CD14-positive monocyte (primary cell): ENCODE measurements around the gene FLRT1. TPM values are rescaled to one million over a fixed set of nuclear protein-coding genes. Genes with fewer than 3 reads are reported as not detected.
A peak's percentile ranks its signal among the peaks of the same experiment; 100 is the strongest.

Experiments used
- DNase-seq, 3 donors: peaks; one replicate each; pipeline ENCODE4 v3.0.0-alpha.2; 2011 to 2022
- H2AFZ ChIP-seq: 2 replicates; pipeline ENCODE4 v1.6.0; 2012; ENCODE audit warnings: mild to moderate bottlenecking, low read depth, low read length, inconsistent platforms; ENCODE audit not compliant: insufficient read depth, poor library complexity, severe bottlenecking
- H3K27ac ChIP-seq, 2 donors: 1 replicate in 1 of 2; 2 replicates in 1 of 2; pipeline ENCODE4 v1.5.1; 2012 to 2013; ENCODE audit warnings: low read length in 2 of 2, control low read depth in 1 of 2, inconsistent platforms in 1 of 2, low read depth in 1 of 2, mild to moderate bottlenecking in 1 of 2
- H3K27me3 ChIP-seq, 2 donors: one replicate each; pipeline versions ENCODE4 v1.6.0 to v1.6.1; 2011 to 2013; ENCODE audit warnings: low read length in 2 of 2; ENCODE audit not compliant: control insufficient read depth in 2 of 2, insufficient read depth in 2 of 2
- H3K36me3 ChIP-seq, 2 donors: replicated peaks in 1 of 2; 1 replicate in 1 of 2; 2 replicates in 1 of 2; pipeline versions ENCODE4 v1.5.1 to v1.6.1; 2012 to 2013; ENCODE audit warnings: low read length in 2 of 2, control low read depth in 1 of 2, inconsistent platforms in 1 of 2, mild to moderate bottlenecking in 1 of 2; ENCODE audit not compliant: insufficient read depth in 2 of 2, control insufficient read depth in 1 of 2
- H3K4me1 ChIP-seq, 2 donors: 1 replicate in 1 of 2; 2 replicates in 1 of 2; pipeline versions ENCODE4 v1.5.1 to v1.6.1; 2012 to 2013; ENCODE audit warnings: low read length in 2 of 2, control low read depth in 1 of 2, inconsistent platforms in 1 of 2, mild to moderate bottlenecking in 1 of 2, moderate library complexity in 1 of 2; ENCODE audit not compliant: insufficient read depth in 2 of 2, control insufficient read depth in 1 of 2
- H3K4me2 ChIP-seq: replicated peaks from 2 replicates; pipeline ENCODE3; 2012; ENCODE audit warnings: low read length, moderate library complexity, mild to moderate bottlenecking; ENCODE audit not compliant: poor library complexity, severe bottlenecking; ENCODE audit errors: extremely low read depth
- H3K4me3 ChIP-seq, 3 experiments: fragments of 200-600 bp in 1 of 3; sonication (generic) in 1 of 3; replicated peaks in 1 of 3; 1 replicate in 2 of 3; 2 replicates in 1 of 3; pipeline ENCODE4 v1.5.1; 2011 to 2013; ENCODE audit warnings: low read length in 3 of 3, mild to moderate bottlenecking in 3 of 3, control low read depth in 2 of 3, low read depth in 2 of 3, inconsistent platforms in 1 of 3, moderate library complexity in 1 of 3
- H3K79me2 ChIP-seq: 2 replicates; pipeline ENCODE4 v1.6.0; 2012; ENCODE audit warnings: mild to moderate bottlenecking, control low read depth, inconsistent platforms, low read length, moderate library complexity; ENCODE audit not compliant: insufficient read depth
- H3K9ac ChIP-seq: 2 replicates; pipeline ENCODE4 v1.6.0; 2017; ENCODE audit warnings: low read length, mild to moderate bottlenecking; ENCODE audit not compliant: insufficient read depth, poor library complexity, severe bottlenecking
- H3K9me3 ChIP-seq, 2 donors: replicated peaks in 1 of 2; 1 replicate in 1 of 2; 2 replicates in 1 of 2; pipeline versions ENCODE4 v1.5.1 to v1.6.1; 2012 to 2013; ENCODE audit warnings: low read length in 2 of 2, control low read depth in 1 of 2; ENCODE audit not compliant: control insufficient read depth in 1 of 2, insufficient read depth in 1 of 2
- H4K20me1 ChIP-seq: 2 replicates; pipeline ENCODE4 v1.6.0; 2012; ENCODE audit warnings: mild to moderate bottlenecking, low read length, control low read depth, moderate library complexity; ENCODE audit not compliant: insufficient read depth
- H3K27ac Mint-ChIP-seq, 7 donors: one replicate each; pipeline ENCODE4 v1.8.0; 2020; ENCODE audit warnings: mild to moderate bottlenecking in 7 of 7, mixed read lengths in 7 of 7, moderate library complexity in 6 of 7, inconsistent platforms in 2 of 7
- H3K27me3 Mint-ChIP-seq, 3 donors: one replicate each; pipeline ENCODE4 v1.8.0; 2021 to 2022; ENCODE audit warnings: low read depth in 3 of 3, mild to moderate bottlenecking in 3 of 3, mixed read lengths in 3 of 3, moderate library complexity in 3 of 3, inconsistent platforms in 1 of 3
- H3K36me3 Mint-ChIP-seq, 2 donors: one replicate each; pipeline ENCODE4 v1.8.0; 2020; ENCODE audit warnings: mixed read lengths in 2 of 2, inconsistent platforms in 1 of 2, mild to moderate bottlenecking in 1 of 2
- H3K4me1 Mint-ChIP-seq: one replicate; pipeline ENCODE4 v1.8.0; 2020; ENCODE audit warnings: mild to moderate bottlenecking, mixed read lengths
- H3K4me3 Mint-ChIP-seq, 2 donors: one replicate each; pipeline ENCODE4 v1.8.0; 2020; ENCODE audit warnings: mild to moderate bottlenecking in 2 of 2, mixed read lengths in 2 of 2, moderate library complexity in 1 of 2
- H3K9me3 Mint-ChIP-seq, 7 donors: one replicate each; pipeline ENCODE4 v1.8.0; 2020 to 2022; ENCODE audit warnings: mixed read lengths in 7 of 7, mild to moderate bottlenecking in 6 of 7, moderate library complexity in 6 of 7, inconsistent platforms in 2 of 7
- WGBS: methylation state at CpG from one replicate; pipeline ENCODE4 v1.1.5; 2013; ENCODE audit warnings: missing lambda C conversion rate; ENCODE audit not compliant: insufficient coverage; 5-methylcytosine and 5-hydroxymethylcytosine counted together
- intact Hi-C, 2 donors: fragments of 100-400 bp; cut with micrococcal nuclease; formaldehyde crosslinking; loops; one replicate each; pipeline versions ENCODE4 v1.15.0 to v1.15.1; 2023
- polyA plus RNA-seq, 3 donors: library from polyadenylated mRNA; depleted of rRNA in 1 of 3; unstranded in 2 of 3; stranded (reverse) in 1 of 3; fragments of 300-500 nt in 2 of 3; fragments of >200 nt in 1 of 3; fragmentation: Illumina TruSeq in 2 of 3; gene quantifications; 1 replicate in 2 of 3; 2 replicates in 1 of 3; pipeline ENCODE4 v1.2.3, GENCODE V29; 2012 to 2021
- TF ChIP-seq, protein P1 (sequence below): fragments of 200-600 bp; IDR thresholded peaks from one replicate; pipeline ENCODE4 v1.8.0; 2022; ENCODE audit warnings: antibody characterized with exemption, mild to moderate bottlenecking

Gene FLRT1
- polyA plus RNA-seq, 3 donors = not detected

DNA sequence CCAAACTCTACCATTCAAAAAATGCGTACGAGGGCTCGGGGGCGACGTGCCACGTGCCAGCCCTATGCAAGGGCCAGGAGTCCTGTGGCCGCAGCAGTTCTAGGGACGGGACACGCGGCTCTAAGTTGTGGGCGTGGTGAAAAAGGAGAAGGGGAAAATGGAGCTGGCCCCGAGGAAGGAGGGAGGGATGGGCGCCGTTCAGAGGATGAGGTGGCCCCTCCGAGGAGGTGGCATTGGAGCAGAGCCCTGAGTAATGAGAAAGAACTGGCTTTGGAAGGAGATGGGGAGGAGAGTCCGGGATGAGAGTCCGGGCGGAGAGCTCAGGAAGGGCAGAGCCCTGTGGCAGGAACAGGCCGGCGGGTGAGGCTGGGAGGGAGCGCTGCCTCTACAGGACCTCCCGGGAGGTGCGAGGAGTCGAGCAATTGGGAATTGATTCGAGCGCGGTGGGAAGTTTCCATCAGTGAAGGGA lies 28.5 kb upstream of the FLRT1 start:
- H3K4me3 ChIP-seq = peak overlapping the region; percentile 50 to 83 (median 66)
- H2AFZ ChIP-seq = peak overlapping the region; percentile 92
- peak overlapping the region; percentile 96 for H3K4me2 ChIP-seq

DNA sequence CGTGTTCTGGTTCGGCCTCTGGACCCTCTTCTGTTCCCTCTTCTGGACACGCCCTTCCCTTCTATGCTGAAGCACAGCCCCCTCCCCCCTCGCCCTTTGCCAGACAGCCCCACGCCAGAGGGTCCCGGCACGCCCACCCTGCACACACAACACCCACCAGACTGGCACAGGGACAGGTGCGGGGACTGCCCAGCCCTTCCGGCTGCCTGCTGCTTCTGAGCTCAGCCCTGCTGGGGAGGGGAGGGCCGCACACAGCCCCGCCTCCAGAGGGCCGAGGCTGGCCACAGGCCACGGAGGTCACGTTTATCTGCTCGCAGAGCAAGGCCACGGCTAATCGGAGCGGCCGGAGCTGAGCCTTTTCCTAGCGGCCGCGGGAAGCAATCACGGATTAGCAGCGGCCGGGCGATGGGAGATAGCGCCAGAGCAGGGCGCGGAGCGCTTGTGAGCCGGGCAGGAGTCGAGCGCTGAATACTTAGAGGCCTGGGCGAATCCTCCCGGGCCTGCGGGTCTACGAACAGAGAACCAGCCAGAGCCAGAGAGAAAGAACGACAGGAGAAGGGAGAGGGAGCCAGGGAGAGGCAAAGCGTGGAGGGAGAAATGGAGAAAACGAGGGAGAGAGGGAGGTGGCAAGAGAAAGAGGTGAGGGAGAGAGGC lies 28.0 kb upstream of the FLRT1 start:
- H3K4me2 ChIP-seq = peak overlapping the region; percentile 96
- 9% methylated on average over 37 of the region's 40 CpGs for WGBS
- no peaks in the 10 kb centered on the region for H3K36me3 Mint-ChIP-seq
- H3K27me3 Mint-ChIP-seq = peaks cover 44 to 67% (median 47%) of the 10 kb centered on the region in 3 donors
- peaks cover 17 to 19% of the 10 kb centered on the region in 2 donors for H3K4me1 ChIP-seq
- peaks cover 0 to 15% of the 10 kb centered on the region in 2 donors for H3K9me3 ChIP-seq
- peaks cover 25% of the 10 kb centered on the region for H3K4me1 Mint-ChIP-seq
- H3K27me3 ChIP-seq = peaks cover 0 to 54% of the 10 kb centered on the region in 2 donors
- H2AFZ ChIP-seq = peak overlapping the region; percentile 92
- H3K9ac ChIP-seq = peak overlapping the region; percentile 50
- TF ChIP-seq, protein P1, sequence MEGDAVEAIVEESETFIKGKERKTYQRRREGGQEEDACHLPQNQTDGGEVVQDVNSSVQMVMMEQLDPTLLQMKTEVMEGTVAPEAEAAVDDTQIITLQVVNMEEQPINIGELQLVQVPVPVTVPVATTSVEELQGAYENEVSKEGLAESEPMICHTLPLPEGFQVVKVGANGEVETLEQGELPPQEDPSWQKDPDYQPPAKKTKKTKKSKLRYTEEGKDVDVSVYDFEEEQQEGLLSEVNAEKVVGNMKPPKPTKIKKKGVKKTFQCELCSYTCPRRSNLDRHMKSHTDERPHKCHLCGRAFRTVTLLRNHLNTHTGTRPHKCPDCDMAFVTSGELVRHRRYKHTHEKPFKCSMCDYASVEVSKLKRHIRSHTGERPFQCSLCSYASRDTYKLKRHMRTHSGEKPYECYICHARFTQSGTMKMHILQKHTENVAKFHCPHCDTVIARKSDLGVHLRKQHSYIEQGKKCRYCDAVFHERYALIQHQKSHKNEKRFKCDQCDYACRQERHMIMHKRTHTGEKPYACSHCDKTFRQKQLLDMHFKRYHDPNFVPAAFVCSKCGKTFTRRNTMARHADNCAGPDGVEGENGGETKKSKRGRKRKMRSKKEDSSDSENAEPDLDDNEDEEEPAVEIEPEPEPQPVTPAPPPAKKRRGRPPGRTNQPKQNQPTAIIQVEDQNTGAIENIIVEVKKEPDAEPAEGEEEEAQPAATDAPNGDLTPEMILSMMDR = peak; percentile 8
- peaks cover 9 to 18% (median 14%) of the 10 kb centered on the region in 7 donors for H3K9me3 Mint-ChIP-seq
- peak; percentile 58 to 73 (median 63) for DNase-seq
- no peaks in the 10 kb centered on the region for H3K79me2 ChIP-seq
- intact Hi-C loops = no loop called here
- peak overlapping the region; percentile 98 to 100 for H3K4me3 Mint-ChIP-seq
- peak overlapping the region; percentile 50 to 83 (median 66) for H3K4me3 ChIP-seq
- H3K36me3 ChIP-seq = no peaks in the 10 kb centered on the region
- peak overlapping the region in 5 of 7 donors; percentile 24 to 85 (median 49) for H3K27ac Mint-ChIP-seq
- no peaks in the 10 kb centered on the region for H4K20me1 ChIP-seq
- H3K27ac ChIP-seq = peak overlapping the region in 1 of 2 donors; percentile 25

More for the DNA sequence above, 28.5 kb upstream of the FLRT1 start:
- DNase-seq = peak; percentile 31 to 53 (median 42)
- no peaks in the 10 kb centered on the region for H3K36me3 Mint-ChIP-seq
- intact Hi-C loops = no loop called here
- Histone ChIP-seq H3K27ac (peak overlapping the region in 1 of 2 donors; percentile 25), H3K27me3 (peaks cover 0 to 59% of the 10 kb centered on the region in 2 donors), H3K4me1 (peaks cover 21 to 24% of the 10 kb centered on the region in 2 donors), H4K20me1 (no peaks in the 10 kb centered on the region), H3K9me3 (peaks cover 0 to 15% of the 10 kb centered on the region in 2 donors), H3K79me2 (no peaks in the 10 kb centered on the region), H3K9ac (peak overlapping the region; percentile 50), H3K36me3 (no peaks in the 10 kb centered on the region)
- peaks cover 29% of the 10 kb centered on the region for H3K4me1 Mint-ChIP-seq
- 2% methylated on average over 15 of the region's 27 CpGs for WGBS
- peaks cover 9 to 18% (median 14%) of the 10 kb centered on the region in 7 donors for H3K9me3 Mint-ChIP-seq
- H3K4me3 Mint-ChIP-seq = peak overlapping the region; percentile 98 to 100
- peaks cover 50 to 72% (median 53%) of the 10 kb centered on the region in 3 donors for H3K27me3 Mint-ChIP-seq
- peak overlapping the region in 5 of 7 donors; percentile 24 to 85 (median 65) for H3K27ac Mint-ChIP-seq
- TF ChIP-seq, protein P1 = no peak
